Ishikawa (cell line): ENCODE data around the gene BAZ1A.

ENCODE experiments used
- CEBPB ChIP-seq: IDR thresholded peaks from 2 replicates; pipeline ENCODE4 v1.6.1; 2012
- MAX ChIP-seq: IDR thresholded peaks from 2 replicates; pipeline ENCODE4 v1.6.1; 2012
- RAD21 ChIP-seq: IDR thresholded peaks from 2 replicates; pipeline ENCODE4 v1.6.1; 2012; ENCODE audit warnings: low read depth
- REST ChIP-seq: IDR thresholded peaks from 2 replicates; pipeline ENCODE4 v1.6.1; 2012; ENCODE audit warnings: low read depth, mild to moderate bottlenecking
- TCF12 ChIP-seq: IDR thresholded peaks from 2 replicates; pipeline ENCODE4 v1.6.1; 2012; ENCODE audit warnings: low read depth

GRCh38 chr14:34776611-34777010 lies 98.5 kb downstream of the BAZ1A start:
- no peak for TF ChIP-seq MAX
- no peak for TF ChIP-seq TCF12
- no peak for TF ChIP-seq CEBPB
- TF ChIP-seq REST: no peak
- no peak for TF ChIP-seq RAD21
